T-helper 1 cell (primary cell): ENCODE data around the gene THEM5.

Experiments used
- DNase-seq, 5 donors: peaks; one replicate each; pipeline ENCODE4 v3.0.0-alpha.2; 2012 to 2020

The THEM5 gene

DNA sequence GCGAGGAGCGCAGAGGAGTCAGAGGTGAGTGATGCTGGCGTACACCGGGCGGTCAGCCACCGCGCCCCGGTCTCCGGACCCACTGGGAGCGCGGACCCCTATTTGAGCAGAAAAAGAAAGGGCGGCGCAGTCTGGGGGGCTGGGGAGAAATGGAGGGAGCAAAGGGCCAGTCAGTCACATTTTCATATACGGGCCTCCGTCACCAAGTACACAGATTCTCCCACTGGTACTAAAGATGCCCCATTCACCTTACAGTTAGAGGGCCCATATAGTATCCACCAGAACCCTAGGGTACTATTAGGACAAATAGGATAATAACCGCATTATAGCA lies 14.5 kb downstream of the THEM5 start:
- no peak for DNase-seq

DNA sequence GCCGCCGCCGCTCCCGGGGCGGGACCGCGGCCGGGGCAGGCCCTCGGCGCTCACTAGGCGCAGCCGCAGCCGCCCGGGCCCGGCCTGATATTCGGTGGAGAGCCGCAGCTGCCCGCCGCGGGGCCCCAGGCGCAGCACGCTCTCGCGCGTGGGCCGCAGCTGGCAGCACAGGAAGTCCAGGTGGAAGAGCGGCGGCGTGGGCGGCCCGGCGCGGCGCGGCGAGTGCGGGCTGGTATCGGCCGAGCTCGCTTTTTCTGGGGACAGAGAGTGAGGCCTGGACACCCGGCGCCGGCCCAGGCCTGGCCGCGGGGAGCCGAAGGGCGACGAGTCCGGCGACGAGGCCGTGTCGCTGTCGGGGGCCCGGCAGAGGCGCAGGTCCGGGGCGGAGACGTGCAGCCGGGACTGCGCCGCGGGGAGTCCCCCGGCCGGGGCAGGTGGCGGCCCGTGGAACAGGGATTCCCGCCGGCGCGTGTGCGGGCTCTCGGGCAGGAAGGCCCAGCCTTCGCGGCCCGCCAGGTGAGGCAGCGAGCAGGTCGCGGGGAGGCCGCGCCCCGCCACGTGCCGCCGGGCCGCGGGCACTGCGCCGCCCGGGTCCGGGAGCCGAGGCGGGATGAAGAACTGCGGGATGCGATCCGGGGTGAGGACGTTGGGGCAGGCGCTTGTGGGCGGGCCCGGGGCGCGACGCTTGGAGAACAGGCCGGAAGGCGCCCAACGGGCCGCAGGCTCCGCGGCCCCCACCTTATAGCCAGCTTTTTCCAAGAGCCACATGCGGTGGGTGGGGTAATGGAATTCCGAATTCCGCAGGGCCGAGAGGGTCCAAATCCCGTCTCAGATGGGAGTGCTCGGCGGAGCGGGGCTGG lies 15.1 kb downstream of the THEM5 start:
- DNase-seq: peak in 3 of 5 donors; percentile 27 to 49 (median 37)

DNA sequence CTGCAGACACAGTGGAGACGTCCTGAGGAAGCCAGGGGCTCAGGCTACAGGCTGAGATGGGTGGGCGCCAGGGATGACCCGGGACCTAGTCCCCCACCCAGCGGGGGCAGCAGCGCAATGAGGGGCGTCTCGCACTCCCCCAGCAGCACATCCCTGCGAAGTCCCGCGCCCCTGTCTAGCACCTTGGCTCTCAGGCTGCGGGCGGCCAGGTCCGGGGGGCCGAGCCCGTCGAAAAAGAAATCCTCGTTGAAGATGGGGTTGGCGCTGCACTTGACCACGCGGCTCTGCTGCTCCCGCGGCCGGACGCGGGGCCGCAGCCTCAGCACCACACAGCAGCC lies 15.7 kb downstream of the THEM5 start:
- no peak for DNase-seq

DNA sequence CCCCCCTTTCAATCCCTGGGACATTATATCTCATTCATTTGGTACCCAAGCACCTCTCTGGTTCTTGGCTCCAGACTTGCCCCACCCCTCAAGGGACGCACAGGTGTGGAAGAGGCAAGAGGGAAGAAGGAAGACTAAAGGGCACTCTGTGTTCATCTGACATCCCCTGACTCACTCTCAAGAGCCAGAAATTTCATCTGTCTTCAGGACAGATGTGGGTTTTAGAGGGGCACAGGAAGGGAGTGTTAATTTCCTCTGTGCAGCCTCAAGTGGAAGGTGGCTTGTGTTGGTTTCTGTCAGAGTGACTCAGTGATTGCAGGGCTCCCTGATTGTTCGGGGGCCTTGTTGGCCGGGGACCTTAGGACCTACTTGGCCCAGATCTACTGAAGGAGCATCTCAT lies 16.3 kb downstream of the THEM5 start:
- DNase-seq: peak in 1 of 5 donors; percentile 35

DNA sequence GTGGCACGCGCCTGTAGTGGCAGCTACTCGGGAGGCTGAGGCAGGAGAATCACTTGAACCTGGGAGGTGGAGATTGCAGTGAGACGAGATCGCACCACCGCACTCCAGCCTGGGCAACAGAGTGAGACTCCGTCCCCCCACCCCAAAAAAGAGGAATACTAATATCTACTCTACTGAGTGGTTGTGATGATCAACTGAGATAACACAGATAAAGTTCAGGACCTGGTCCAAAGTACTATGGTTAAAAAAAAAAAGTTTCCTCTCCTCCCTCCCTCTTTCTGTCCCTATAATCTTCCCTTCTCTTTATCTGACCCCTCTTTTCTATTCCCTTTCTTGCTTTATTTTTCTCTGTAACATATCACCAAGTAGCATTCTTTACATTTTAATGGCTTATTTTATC lies 17.9 kb downstream of the THEM5 start:
- no peak for DNase-seq

DNA sequence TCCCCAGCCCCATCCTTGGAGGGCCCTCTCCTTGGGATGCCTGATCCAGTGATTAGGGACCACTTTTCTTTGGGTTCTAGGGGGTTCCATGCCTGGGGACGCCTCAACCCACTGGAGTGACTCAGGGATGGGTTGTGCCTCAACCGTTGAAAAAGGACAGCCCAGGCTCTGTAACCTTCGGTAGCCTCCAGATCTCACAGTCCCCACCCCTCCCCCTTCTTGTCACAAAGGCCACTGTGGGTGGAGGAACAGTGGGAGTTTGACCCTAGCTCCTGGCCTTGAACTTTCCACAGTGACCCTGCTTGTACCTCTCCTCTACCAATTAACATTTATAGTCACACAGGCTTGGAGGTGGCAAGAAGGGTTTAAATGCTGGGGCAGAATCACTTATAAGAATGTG lies 19.3 kb downstream of the THEM5 start:
- DNase-seq: no peak

DNA sequence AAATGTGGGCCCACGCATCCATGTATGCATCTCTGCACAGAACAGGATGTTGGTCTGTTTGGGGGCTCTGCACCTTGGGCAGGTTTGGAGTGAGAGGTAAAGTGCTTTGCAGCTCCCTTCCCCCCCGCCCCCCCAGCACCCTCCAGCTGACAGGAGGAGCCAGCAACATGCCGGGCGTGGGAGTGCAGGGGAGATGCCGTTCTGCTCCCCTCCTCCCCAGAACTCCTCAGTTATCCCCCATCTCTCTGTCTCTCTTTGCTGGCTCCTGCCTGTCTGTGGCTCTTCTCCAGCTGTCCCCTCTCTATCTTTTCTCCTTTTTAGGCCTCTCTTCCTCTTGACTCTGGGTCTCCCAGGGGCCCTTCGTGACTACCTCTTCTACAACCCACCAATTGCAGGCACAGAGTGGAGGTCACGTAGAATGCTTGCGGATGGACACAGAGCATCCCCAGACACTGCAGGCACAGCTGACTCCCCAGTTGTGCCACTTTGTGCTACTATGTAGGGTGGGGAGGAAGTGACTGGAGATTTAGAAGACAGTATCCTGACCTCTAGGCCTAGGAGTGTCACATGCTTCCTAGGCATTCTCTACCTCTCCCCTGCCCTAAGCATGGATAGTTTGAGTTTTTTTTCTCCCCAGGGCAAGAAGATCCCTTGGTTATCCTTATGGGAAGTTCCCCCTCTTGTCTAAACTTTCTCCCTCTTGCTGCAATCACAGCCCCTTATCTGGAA lies 20.2 kb downstream of the THEM5 start:
- no peak for DNase-seq

DNA sequence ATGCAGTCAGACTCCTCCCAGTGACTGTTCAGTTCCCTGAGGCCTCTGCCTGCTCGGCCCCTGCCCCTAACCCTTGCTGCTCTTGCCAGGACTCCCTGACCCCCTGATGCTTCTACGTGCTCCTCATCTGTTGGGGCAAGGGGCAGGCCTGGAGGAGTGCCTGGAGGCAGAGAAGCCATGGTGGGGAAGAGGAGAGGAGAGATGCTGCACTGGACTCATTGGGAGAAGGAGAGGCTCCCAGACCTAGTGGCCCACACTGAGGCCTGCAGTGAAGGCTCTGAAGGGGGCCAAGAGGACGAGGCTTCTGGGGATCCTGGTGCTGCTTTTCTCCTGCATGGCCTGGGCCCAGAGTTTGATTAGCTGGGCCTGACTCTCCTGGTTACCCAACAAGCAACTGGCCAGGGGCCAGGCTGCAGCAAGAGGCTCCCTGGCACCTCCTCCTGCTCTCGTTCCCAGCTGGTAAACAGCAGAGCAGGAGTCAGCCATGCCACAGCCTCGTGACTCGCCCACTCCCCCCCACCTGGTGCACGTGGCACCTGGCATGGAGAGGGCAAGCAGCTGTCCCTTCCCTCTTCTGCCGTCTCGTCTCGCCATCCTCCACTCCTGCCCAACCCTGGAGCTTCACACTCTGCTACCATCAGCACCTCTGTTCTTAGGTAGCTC lies 21.1 kb downstream of the THEM5 start:
- DNase-seq: no peak

DNA sequence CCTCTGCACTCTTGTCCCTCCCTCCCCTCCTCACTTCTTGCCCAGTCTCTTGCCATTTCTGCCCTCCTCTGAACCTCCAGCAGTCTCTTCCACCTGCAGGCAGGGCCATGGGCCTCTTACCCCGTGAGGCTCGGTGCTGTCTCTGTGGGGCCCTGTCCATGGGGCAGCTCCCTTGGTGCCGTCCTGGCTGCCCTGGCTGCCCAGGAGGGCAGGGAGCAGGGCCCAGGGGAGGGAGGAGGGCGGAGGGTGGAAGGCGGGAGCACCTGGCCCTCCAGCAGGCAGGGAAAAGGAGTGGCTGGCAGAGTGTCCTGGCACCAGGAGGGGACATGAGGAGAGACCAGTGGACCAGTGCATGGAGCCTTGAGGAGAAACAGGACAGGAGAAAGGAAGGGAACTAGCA lies 21.9 kb downstream of the THEM5 start, which contains the start of gene RORC:
RORC (minus strand) TSS at position 198 of the 400 bp plus-strand sequence; CDS start at position 160, 38 bp downstream.
- no peak for DNase-seq

DNA sequence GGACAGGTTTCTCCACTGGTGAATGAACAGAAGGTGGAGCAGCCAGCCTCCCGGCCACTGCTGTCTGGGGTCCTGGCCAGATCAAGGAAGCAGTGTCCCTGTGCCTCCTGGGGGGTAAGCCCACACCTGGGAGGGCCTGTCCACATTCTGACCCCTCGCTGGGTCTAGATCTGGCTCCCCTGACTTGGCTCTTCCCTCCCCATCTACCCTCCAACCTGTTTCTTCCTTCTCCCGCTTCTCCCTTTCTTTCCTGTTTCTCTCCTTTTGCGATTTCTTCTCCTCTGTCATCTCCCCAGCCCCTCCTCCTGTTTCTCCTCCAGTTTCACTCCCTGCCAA lies 22.3 kb downstream of the THEM5 start:
- DNase-seq: no peak

DNA sequence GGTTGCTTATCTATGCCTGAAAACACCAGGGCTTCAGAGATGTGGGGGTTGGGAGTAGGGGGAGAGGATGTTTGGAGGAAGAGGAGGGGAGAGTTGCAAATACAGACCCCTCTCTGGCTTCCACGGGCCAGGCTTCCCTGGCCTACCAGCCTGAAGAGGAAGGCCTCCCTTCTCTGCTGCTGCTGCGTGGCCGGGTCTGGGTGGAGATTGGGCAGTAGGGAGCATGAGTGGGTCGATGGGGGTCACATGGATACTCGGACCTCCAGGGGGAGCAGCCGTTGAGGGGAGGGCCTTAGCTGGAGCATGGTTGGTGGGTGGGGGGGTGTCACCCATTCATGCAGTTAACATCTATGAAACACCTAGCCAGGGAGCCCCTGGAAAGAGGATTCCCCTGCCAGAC lies 23.5 kb downstream of the THEM5 start:
- no peak for DNase-seq

DNA sequence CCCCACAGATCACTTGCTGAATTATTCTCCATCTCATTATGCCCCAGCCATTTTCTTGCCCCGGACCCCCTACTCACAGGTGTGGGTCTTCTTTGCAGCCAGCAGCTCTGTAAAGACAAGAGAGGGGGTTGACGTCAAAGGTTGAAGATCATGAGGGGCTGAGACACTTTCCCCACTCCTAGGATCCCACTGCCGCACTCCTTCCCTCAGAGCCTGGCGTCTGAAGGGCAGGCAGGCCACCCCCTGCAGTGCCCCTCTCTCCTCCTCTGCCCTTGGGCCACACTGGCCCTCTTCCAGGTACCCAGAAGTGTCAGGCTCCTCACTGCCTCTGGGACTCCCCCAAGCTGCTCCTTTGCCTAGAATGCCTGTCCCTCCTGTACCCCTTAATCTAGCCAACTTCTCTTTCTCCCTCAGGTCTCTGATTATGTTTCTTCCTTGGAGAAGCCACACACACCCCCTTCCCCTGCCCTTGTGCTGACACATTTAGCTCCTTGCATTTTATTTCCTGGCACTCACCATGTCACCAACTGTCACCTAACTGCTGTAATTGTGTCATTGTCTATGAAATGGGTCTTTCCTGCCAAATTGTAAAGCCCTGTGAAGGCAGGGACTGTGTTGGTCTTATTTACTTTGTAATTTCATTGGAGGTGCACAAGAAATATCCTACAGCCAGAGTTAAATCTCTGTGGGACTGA lies 24.0 kb downstream of the THEM5 start:
- peak in 1 of 5 donors; percentile 81 for DNase-seq

DNA sequence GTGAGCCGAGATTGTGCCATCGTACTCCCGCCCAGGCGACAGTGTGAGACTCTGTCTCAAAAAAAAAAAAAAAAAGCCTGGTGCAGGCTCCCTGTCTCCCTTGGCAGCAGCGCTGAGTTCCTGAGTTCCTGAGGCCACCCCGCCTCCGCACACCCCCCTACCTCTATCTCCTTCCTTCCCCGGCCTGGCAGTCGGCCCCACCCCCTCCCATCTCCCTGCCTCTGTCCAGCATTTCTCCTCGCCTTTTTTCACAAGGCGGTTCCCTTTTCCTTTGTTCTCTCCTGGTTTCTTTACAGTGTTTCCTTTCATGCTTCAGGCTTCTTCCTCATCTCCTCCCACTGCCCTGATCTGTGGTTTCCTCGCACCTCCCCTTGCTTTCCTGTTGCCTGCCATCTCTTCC lies 24.6 kb downstream of the THEM5 start:
- no peak for DNase-seq

DNA sequence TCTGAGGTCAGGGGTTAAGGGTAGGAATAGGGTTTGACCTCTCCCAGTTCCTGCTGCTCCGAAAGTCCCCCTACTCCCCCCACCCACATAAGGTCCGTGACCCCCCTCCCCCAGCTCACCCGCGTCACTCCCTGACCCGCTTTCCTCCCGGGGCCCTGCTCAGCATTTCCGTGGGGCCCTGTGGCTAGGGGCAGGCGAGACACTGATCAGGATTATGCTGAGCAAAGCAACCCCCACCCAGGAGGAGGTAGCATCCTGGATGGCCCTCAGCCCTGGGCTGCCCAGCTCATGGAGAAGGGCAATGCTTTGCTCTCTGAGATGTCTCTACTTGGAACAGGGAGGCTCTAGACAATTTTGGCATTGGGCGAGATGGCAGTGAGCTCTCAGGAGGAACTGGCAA lies 25.7 kb downstream of the THEM5 start:
- no peak for DNase-seq

DNA sequence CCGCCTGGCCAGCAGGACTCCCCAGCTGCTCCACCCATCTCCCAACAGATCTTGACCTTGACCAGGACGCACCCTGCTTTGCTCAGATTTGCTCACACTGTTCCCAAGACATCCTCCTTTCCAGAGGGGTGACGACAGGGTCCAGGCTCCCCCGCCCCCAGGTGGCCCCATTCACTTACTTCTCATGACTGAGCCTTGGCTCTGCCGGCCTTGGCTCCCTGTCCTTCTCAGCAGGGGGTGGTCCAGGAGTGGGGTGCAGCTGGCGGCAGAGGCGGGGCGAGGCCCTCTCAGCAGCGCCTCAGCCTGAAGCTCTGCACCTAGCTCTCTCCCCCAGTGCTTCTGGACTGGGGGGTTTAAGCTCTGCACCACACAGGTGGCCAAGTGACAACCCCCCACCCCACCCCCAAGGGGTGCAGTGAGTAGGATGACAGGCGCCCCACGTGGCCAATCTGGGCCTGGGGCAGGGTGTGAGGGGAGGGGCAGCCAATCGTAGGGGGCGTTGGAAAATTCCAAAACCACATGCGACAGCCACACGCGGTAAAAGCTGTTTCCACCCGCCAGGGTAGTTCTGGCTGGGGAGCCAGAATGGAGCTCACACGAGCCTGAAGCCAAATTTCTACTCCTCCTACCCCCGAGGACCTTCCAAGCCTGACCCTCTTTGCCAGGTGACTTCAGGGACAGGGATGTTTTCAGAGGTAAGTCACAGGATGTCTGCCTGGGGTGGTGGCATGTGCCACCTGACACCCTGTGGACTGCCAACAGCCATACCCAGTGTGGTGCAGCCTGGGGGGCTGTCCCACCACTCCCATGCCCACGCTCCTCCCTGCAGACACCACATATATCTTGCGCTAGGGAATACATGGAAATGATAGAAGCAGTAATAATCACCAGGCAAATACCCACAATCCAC lies 27.5 kb downstream of the THEM5 start:
- DNase-seq: no peak

DNA sequence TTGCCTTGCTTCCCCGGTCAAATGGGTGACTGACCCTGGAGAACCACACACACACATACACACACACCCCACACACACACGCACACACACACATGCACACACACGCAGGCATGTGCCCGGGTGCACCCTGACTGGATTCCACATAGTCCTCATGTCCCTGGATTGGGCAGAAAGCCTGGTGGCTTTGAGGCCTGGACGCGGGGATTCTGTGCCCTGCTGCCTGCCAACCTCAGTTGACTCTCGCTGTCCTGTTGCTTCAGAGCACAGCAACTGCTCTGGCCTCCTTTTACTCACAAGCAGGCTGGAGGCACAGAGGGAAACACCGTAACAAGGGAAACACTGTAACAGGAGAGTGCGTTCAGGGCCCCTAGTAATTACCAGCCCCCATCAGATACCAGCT lies 28.3 kb downstream of the THEM5 start:
- DNase-seq: no peak

DNA sequence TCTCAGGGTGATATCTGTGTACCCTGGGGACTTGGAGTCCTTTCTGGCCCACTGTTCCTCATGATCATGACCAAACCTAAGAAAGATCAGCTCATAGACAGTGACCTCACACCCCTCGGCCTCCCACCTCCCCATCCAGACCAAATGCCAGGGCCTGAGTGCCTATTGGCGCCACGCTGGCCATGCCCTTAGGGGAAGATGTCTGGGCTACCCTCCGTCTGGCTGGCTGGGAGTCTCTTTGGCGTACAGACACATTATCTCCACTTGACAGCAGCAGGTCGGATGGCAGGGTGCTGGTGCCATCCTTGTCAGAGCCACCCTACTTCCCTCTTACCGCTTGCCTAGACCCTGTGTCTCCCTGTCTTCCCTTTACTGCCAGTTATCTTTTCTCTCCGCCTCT lies 30.3 kb downstream of the THEM5 start:
- no peak for DNase-seq

DNA sequence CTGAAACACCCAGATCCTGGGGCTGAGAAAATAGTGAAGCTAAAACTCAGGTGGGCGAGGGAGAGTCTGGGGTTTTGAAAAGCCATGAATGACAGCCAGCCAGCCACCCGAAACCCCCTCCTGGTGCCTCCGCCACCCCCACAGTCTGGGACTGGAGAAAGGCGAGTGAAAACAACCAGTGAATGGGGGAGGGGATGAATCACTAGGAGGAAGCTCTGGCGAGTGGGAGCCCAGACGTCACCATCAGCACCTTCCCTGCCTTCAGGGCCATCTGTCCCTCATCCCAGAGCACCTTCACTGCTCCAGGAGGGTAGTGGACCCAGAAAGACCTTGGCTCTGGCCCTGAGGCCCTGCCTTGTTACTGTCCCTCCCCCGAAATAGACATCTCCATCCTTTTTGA lies 31.1 kb downstream of the THEM5 start:
- DNase-seq: no peak

DNA sequence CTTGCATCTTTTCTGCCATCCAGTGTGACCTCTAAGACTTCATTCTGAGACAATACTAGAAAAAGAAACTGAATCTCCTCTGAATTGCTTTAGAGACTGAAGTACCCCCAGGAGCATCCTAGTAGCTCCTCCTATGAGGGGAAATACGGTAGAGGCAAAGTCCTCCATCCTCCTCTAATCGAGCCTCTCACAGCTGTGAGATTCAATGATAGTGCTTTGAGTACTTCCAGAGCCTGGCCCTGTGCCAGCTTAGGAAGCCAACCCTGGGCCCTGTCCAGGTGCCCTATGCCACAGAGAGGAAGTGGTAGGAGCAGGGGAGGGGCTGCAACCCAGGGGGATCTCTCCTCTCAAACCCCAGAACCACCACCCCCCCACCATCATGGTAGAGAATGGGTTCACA lies 32.6 kb downstream of the THEM5 start:
- DNase-seq: peak in 1 of 5 donors; percentile 29

DNA sequence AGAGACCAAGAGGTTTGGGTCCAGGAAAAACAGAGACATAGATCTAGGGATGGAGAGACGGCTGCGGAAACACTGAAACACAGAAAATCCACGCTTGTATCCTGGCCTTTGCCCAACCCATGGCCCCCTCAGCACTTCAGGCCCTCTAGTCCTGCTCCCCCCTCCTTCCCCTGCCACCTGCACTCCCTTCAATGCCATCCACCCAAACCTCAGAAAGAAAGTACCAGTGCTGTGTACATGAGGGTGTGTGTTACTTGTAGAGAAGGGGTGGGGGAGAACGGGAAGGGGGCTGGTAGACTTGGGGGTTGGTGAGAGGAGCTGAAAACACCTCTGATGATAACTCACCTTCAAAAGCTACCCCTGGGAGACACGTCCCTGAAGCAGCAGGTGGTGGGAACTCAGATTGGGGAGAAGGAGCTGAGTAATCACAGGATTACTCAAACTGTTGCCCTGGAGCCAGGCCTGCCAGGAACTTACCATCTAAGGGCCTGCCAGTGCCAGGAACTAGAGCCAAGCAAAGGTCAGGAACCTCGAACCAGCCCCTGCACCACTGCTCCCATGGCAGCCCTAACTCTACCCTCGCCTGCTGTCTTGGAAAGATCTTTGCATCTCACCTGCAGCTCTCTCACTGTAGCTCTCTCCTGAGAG lies 33.4 kb downstream of the THEM5 start:
- peak in 1 of 5 donors; percentile 47 for DNase-seq

DNA sequence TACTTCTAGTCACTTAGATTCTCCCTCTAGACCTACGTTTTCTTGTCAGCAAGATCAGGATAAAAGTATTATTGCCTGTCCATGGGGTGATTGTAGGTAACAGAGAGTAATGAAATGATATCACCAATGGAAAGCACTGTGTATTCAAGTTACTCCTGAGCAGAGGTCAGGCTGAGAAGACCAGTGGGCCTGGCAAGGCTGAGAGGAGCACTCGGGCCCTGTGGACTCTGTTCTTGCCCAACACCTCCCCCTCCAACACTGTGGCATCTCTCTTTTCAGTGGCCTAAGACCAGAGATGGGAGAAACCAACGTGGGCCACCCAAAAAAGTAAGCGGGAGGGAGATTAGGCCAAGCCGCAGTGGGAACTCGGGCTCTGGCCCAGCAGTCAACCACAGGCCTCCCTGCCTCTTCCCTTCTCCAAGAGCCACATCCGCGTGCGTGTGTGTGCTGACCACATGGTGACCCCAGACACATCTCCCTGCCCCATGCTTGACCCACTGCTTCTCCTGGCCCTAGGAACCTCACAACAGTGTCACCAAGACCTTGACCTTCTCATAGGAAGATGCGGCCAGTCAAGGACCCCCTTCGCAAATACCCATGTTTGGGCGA lies 34.2 kb downstream of the THEM5 start:
- DNase-seq: no peak
